ENCODE measurements around the gene EFHD2. TPM values are rescaled to one million over a fixed set of nuclear protein-coding genes. Genes with fewer than 3 reads are reported as not detected.

Gene EFHD2
- total and polyA plus RNA-seq, 8 donors: 11.9 to 107 (median 18.2) TPM

DNA sequence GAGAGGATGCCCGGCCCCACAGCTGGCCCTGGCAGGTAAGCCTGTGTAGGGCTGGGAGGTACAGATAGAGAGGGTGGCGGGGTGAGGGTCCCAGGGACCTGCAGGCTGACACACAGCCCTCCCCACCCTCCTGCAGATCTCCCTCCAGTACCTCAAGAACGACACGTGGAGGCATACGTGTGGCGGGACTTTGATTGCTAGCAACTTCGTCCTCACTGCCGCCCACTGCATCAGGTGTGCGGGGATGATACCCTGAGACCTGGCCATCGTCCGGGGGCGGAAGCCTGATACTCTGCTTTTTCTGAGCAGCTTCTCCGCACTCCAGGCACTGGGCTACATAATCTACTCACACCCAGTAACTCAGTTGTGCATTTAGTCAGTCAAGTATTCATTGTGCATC is 30.7 kb downstream of the EFHD2 start:
- TF ChIP-seq, protein P1, sequence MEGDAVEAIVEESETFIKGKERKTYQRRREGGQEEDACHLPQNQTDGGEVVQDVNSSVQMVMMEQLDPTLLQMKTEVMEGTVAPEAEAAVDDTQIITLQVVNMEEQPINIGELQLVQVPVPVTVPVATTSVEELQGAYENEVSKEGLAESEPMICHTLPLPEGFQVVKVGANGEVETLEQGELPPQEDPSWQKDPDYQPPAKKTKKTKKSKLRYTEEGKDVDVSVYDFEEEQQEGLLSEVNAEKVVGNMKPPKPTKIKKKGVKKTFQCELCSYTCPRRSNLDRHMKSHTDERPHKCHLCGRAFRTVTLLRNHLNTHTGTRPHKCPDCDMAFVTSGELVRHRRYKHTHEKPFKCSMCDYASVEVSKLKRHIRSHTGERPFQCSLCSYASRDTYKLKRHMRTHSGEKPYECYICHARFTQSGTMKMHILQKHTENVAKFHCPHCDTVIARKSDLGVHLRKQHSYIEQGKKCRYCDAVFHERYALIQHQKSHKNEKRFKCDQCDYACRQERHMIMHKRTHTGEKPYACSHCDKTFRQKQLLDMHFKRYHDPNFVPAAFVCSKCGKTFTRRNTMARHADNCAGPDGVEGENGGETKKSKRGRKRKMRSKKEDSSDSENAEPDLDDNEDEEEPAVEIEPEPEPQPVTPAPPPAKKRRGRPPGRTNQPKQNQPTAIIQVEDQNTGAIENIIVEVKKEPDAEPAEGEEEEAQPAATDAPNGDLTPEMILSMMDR (IDR thresholded peaks at IDR 0.05): no peak
- H3K27me3 ChIP-seq: peaks cover 0 to 3% of the 10 kb centered on the region in 2 donors
- H3K36me3 ChIP-seq: no peaks in the 10 kb centered on the region
- no peak overlapping the region for H3K4me3 ChIP-seq
- H3K4me1 ChIP-seq: no peaks in the 10 kb centered on the region
- no peak for ATAC-seq
- no peaks in the 10 kb centered on the region for H3K9me3 ChIP-seq
- H3K27ac ChIP-seq: no peak overlapping the region
- intact Hi-C loops (cut with DNase I): no loop called here
- DNase-seq: no peak

DNA sequence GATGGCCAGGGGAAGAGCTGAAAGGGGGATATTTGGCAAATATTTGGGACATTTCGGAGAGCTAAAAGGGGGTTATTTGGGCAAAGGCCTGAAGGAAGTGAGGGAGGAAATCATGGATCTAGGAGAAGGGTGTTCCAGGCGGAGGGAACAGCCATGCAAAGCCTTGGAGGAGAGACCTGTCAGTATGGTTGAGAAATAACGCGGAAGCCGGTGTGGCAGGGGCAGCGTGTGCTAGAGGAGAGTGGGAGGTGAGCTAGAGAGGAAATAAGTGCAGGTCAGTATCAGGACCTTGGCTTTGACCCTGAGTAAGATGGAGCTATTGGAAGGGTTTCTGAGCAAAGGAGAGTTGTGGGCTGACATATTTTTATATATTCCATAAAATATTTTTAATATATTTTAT is 31.6 kb downstream of the EFHD2 start:
- Histone ChIP-seq H3K27me3 (peaks cover 0 to 5% of the 10 kb centered on the region in 2 donors), H3K36me3 (no peaks in the 10 kb centered on the region), H3K27ac (no peak overlapping the region), H3K4me3 (no peak overlapping the region), H3K9me3 (no peaks in the 10 kb centered on the region), H3K4me1 (no peaks in the 10 kb centered on the region)
- TF ChIP-seq, protein P1 (IDR thresholded peaks at IDR 0.05): no peak
- intact Hi-C loops (cut with DNase I): no loop called here
- no peak for ATAC-seq
- no peak for DNase-seq

DNA sequence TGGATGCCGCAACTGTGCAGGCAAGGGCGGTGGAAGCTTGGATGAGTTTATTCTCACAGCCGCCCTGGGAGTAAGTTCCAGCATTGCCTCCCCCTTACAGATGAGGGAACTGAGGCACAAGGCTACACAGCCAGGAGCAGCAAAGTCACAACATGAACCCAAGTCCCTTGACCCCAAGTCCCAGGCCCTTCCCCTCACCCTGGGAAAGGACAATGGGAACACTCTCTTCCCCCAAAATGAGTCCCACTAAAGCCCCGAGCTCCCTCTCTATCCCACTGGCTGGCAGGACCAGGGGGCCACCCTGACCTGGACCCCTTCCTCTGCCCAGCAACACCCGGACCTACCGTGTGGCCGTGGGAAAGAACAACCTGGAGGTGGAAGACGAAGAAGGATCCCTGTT is 32.4 kb downstream of the EFHD2 start:
- H3K4me3 ChIP-seq: no peak overlapping the region
- DNase-seq (no peak), ATAC-seq (no peak)
- TF ChIP-seq, protein P1 (IDR thresholded peaks at IDR 0.05): no peak
- H3K9me3 ChIP-seq: no peaks in the 10 kb centered on the region
- H3K27me3 ChIP-seq: peaks cover 0 to 5% of the 10 kb centered on the region in 2 donors
- no peak overlapping the region for H3K27ac ChIP-seq
- H3K4me1 ChIP-seq: no peaks in the 10 kb centered on the region
- intact Hi-C loops (cut with DNase I): no loop called here
- no peaks in the 10 kb centered on the region for H3K36me3 ChIP-seq

DNA sequence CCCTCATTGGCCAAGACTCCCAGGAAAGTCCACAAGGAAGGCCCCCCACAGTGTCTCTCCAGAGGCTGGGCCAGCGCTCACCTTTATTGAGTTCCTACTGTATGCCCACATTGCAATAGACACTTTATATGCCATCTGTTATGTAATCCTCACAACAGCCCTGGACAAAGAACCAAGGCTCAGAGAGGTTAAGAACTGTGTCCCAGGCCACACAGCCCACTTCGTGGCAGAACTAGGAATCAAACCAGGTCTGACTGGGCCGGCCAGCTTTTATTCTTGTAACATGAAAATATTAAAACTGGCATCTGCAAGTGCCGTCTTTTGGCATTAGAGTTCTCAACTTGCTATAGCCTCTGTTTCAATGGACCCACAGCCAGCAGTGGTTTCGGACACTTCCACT is 33.1 kb downstream of the EFHD2 start:
- intact Hi-C loops (cut with DNase I): no loop called here

DNA sequence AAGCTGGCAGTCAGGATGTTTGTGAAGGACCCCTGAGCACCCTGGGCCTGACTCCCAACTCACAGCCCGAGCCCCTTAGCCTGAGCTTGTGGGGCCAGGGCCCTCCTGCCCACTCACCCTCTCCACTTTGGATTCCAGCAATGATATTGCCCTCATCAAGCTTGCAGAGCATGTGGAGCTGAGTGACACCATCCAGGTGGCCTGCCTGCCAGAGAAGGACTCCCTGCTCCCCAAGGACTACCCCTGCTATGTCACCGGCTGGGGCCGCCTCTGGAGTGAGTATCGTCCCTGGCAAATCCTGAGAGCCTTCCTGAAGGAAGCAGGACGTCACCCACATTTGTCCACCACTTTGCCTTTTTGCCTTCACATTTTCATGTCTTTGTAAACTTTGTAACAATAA is 33.6 kb downstream of the EFHD2 start:
- H3K27ac ChIP-seq: no peak overlapping the region
- peaks cover 0 to 12% of the 10 kb centered on the region in 2 donors for H3K27me3 ChIP-seq
- no peaks in the 10 kb centered on the region for H3K36me3 ChIP-seq
- TF ChIP-seq, protein P1 (IDR thresholded peaks at IDR 0.05): no peak
- H3K4me3 ChIP-seq: no peak overlapping the region
- no peaks in the 10 kb centered on the region for H3K4me1 ChIP-seq
- H3K9me3 ChIP-seq: no peaks in the 10 kb centered on the region
- intact Hi-C loops (cut with DNase I): no loop called here
- DNase-seq (peak in 1 of 4 donors; percentile 68), ATAC-seq (no peak)

More for the DNA sequence above, 33.1 kb downstream of the EFHD2 start:
- H3K4me3 ChIP-seq: no peak overlapping the region
- DNase-seq (no peak), ATAC-seq (no peak)
- no peaks in the 10 kb centered on the region for H3K9me3 ChIP-seq
- no peaks in the 10 kb centered on the region for H3K36me3 ChIP-seq
- TF ChIP-seq, protein P1 (IDR thresholded peaks at IDR 0.05): no peak
- peaks cover 0 to 11% of the 10 kb centered on the region in 2 donors for H3K27me3 ChIP-seq
- H3K4me1 ChIP-seq: no peaks in the 10 kb centered on the region
- no peak overlapping the region for H3K27ac ChIP-seq
